Measurements from ENCODE around the gene CFAP77. TPM values are rescaled to one million over a fixed set of nuclear protein-coding genes. Genes with fewer than 3 reads are reported as not detected.

CFAP77 gene
- total RNA-seq, 4 donors from 2014 or later, result not detected

DNA sequence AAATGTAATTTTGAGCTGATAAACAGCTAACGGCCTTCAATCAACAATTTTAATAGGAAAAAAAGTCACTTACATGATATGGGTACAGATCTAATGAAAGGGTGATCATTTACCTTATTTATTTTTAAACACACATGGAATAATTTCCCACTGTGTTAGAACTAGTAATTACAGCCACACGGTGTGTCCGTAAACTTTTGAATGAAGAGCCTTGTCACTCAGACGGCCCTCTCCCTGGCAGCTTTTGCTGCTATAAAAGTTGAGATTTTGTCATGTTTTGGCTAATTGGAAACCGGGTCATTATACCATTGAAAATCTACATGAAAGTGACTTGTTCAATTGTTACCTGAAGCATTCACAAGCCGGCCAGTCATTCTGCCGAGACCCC, 15.7 kb downstream of the CFAP77 start:
- no peak for DNase-seq (ENCODE audit: extremely low spot score)
- Histone ChIP-seq H3K4me3 (no peak overlapping the region), H3K4me1 (no peaks in the 10 kb centered on the region), H3K9me3 (no peaks in the 10 kb centered on the region), H3K36me3 (no peaks in the 10 kb centered on the region), H3K27me3 (peaks cover 0 to 87% (median 2%) of the 10 kb centered on the region in 4 donors), H3K27ac (replicated peaks in 1 of 4) (no peak overlapping the region)
- no peak for TF ChIP-seq EP300 (IDR thresholded peaks at IDR 0.05)
- intact Hi-C loops (cut with DNase I), result no loop called here
- WGBS, result 45% methylated on average over 7 of the region's 7 CpGs

- peaks cover 0 to 88% (median 2%) of the 10 kb centered on the region in 4 donors for H3K27me3 ChIP-seq
- 34% methylated on average over 17 of the region's 17 CpGs for WGBS
These were observed 16.8 kb downstream of the CFAP77 start for GRCh38 chr9:132426639-132427414.

GRCh38 chr9:132430998-132431397, 21.0 kb downstream of the CFAP77 start:
- WGBS, result 53% methylated on average over 1 of the region's 1 CpG
- no peak for DNase-seq (ENCODE audit: extremely low spot score)
- H3K27me3 ChIP-seq, result peaks cover 0 to 88% (median 0%) of the 10 kb centered on the region in 4 donors
- TF ChIP-seq POLR2AphosphoS5 (IDR thresholded peaks at IDR 0.05), result no peak
- no peak for TF ChIP-seq EP300 (IDR thresholded peaks at IDR 0.05)
- TF ChIP-seq POLR2A (IDR thresholded peaks at IDR 0.05; ENCODE audit: low read depth), result no peak
- TF ChIP-seq, protein P1, sequence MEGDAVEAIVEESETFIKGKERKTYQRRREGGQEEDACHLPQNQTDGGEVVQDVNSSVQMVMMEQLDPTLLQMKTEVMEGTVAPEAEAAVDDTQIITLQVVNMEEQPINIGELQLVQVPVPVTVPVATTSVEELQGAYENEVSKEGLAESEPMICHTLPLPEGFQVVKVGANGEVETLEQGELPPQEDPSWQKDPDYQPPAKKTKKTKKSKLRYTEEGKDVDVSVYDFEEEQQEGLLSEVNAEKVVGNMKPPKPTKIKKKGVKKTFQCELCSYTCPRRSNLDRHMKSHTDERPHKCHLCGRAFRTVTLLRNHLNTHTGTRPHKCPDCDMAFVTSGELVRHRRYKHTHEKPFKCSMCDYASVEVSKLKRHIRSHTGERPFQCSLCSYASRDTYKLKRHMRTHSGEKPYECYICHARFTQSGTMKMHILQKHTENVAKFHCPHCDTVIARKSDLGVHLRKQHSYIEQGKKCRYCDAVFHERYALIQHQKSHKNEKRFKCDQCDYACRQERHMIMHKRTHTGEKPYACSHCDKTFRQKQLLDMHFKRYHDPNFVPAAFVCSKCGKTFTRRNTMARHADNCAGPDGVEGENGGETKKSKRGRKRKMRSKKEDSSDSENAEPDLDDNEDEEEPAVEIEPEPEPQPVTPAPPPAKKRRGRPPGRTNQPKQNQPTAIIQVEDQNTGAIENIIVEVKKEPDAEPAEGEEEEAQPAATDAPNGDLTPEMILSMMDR (IDR thresholded peaks at IDR 0.05), result no peak
- H3K27ac ChIP-seq (replicated peaks in 1 of 4), result no peak overlapping the region
- H3K4me3 ChIP-seq, result no peak overlapping the region
- intact Hi-C loops (cut with DNase I), result no loop called here
- no peaks in the 10 kb centered on the region for H3K4me1 ChIP-seq
- H3K9me3 ChIP-seq, result no peaks in the 10 kb centered on the region
- no peaks in the 10 kb centered on the region for H3K36me3 ChIP-seq

More at GRCh38 chr9:132426639-132427414, 16.8 kb downstream of the CFAP77 start:
- H3K9me3 ChIP-seq, result no peaks in the 10 kb centered on the region
- intact Hi-C loops (cut with DNase I), result no loop called here
- no peak for DNase-seq (ENCODE audit: extremely low spot score)
- H3K4me1 ChIP-seq, result no peaks in the 10 kb centered on the region
- H3K36me3 ChIP-seq, result no peaks in the 10 kb centered on the region
- TF ChIP-seq POLR2AphosphoS5 (IDR thresholded peaks at IDR 0.05), result no peak
- TF ChIP-seq POLR2A (IDR thresholded peaks at IDR 0.05; ENCODE audit: low read depth), result no peak
- no peak for TF ChIP-seq EP300 (IDR thresholded peaks at IDR 0.05)
- TF ChIP-seq, protein P1 (IDR thresholded peaks at IDR 0.05), result no peak
- H3K27ac ChIP-seq (replicated peaks in 1 of 4), result no peak overlapping the region
- H3K4me3 ChIP-seq, result no peak overlapping the region

- no peak overlapping the region for H3K27ac ChIP-seq (replicated peaks in 1 of 4)
- no peaks in the 10 kb centered on the region for H3K4me1 ChIP-seq
- no peak for DNase-seq (ENCODE audit: extremely low spot score)
- 60% methylated on average over 10 of the region's 10 CpGs for WGBS
- no peaks in the 10 kb centered on the region for H3K9me3 ChIP-seq
- H3K4me3 ChIP-seq, result no peak overlapping the region
- intact Hi-C loops (cut with DNase I), result no loop called here
- no peaks in the 10 kb centered on the region for H3K36me3 ChIP-seq
- TF ChIP-seq, protein P1 (IDR thresholded peaks at IDR 0.05), result no peak
- no peak for TF ChIP-seq POLR2A (IDR thresholded peaks at IDR 0.05; ENCODE audit: low read depth)
- peaks cover 0 to 85% (median 0%) of the 10 kb centered on the region in 4 donors for H3K27me3 ChIP-seq
These were observed 24.9 kb downstream of the CFAP77 start for GRCh38 chr9:132434881-132435280.

- no peak overlapping the region for H3K27ac ChIP-seq (replicated peaks in 1 of 4)
- H3K36me3 ChIP-seq, result no peaks in the 10 kb centered on the region
- H3K27me3 ChIP-seq, result peaks cover 0 to 82% (median 5%) of the 10 kb centered on the region in 4 donors
- no peak for DNase-seq (ENCODE audit: extremely low spot score)
- TF ChIP-seq EP300 (IDR thresholded peaks at IDR 0.05) (no peak), POLR2A (IDR thresholded peaks at IDR 0.05; ENCODE audit: low read depth) (no peak), POLR2AphosphoS5 (IDR thresholded peaks at IDR 0.05) (no peak)
- TF ChIP-seq, protein P1 (IDR thresholded peaks at IDR 0.05), result no peak
- no peak overlapping the region for H3K4me3 ChIP-seq
- WGBS, result 76% methylated on average over 4 of the region's 4 CpGs
- no peaks in the 10 kb centered on the region for H3K9me3 ChIP-seq
- intact Hi-C loops (cut with DNase I), result no loop called here
- no peaks in the 10 kb centered on the region for H3K4me1 ChIP-seq
These were observed 29.1 kb downstream of the CFAP77 start for GRCh38 chr9:132439153-132439552.
